IMR-90 (cell line): ENCODE results near the gene LUC7L3. TPM values are rescaled to one million over a fixed set of nuclear protein-coding genes. Genes with fewer than 3 reads are reported as not detected.

Experiments
- ATAC-seq: fragments of 200-7000 bp; cut with Tn5 transposase; 2 replicates; pipeline ENCODE4 v1.9.1; 2020; ENCODE audit warnings: low read depth, mild to moderate bottlenecking, moderate library complexity
- BruUV-seq: library from RNA; stranded (reverse); fragments of 400-500 nt; replicated peaks from 2 replicates; lab custom pipeline; 2021; lab: Mats Ljungman, UMichigan
- CTCF ChIA-PET: fragments of 300-600 bp; formaldehyde crosslinking; extraction: SDS; loops from one replicate; lab custom pipeline; 2021; ENCODE audit warnings: antibody characterized with exemption; lab: Yijun Ruan, JAX
- POLR2A ChIA-PET: fragments of 300-600 bp; sonication (Branson Sonifier 250); formaldehyde crosslinking; loops from one replicate; lab custom pipeline; 2022; ENCODE audit warnings: antibody characterized with exemption; ENCODE audit not compliant: unreplicated experiment; lab: Charles Lee
- DNase-seq: peaks from one replicate; pipeline ENCODE4 v3.0.0; 2013
- H2AFZ ChIP-seq: replicated peaks from 2 replicates; pipeline ENCODE3; 2013; ENCODE audit warnings: low read length, mild to moderate bottlenecking; ENCODE audit not compliant: poor library complexity
- H2AK5ac ChIP-seq: 2 replicates; pipeline ENCODE4 v1.6.1; 2013; ENCODE audit warnings: low read depth, low read length, inconsistent platforms
- H2AK9ac ChIP-seq: replicated peaks from 2 replicates; pipeline ENCODE3; 2013; ENCODE audit warnings: mild to moderate bottlenecking, low read depth, low read length, moderate library complexity; ENCODE audit not compliant: poor library complexity
- H2BK120ac ChIP-seq: 2 replicates; pipeline ENCODE4 v1.6.1; 2013; ENCODE audit warnings: low read depth, low read length, inconsistent platforms
- H2BK15ac ChIP-seq: 3 replicates; pipeline ENCODE4 v1.6.1; 2013; ENCODE audit warnings: low read depth, low read length, inconsistent platforms
- H2BK20ac ChIP-seq: 2 replicates; pipeline ENCODE4 v1.6.1; 2013; ENCODE audit warnings: low read depth, mild to moderate bottlenecking, inconsistent platforms, low read length, moderate library complexity
- H2BK5ac ChIP-seq: 2 replicates; pipeline ENCODE4 v1.6.1; 2013; ENCODE audit warnings: mild to moderate bottlenecking, low read depth, low read length, inconsistent platforms; ENCODE audit not compliant: poor library complexity, severe bottlenecking
- H3K14ac ChIP-seq: replicated peaks from 2 replicates; pipeline ENCODE4 v1.6.1; 2013; ENCODE audit warnings: low read depth, low read length, inconsistent platforms
- H3K18ac ChIP-seq: 2 replicates; pipeline ENCODE4 v1.6.1; 2013; ENCODE audit warnings: low read depth, low read length, control low read depth
- H3K23ac ChIP-seq: 2 replicates; pipeline ENCODE4 v1.6.1; 2013; ENCODE audit warnings: low read depth, low read length, inconsistent platforms
- H3K27ac ChIP-seq: 2 replicates; pipeline ENCODE4 v1.5.1; 2013; ENCODE audit warnings: mild to moderate bottlenecking, control low read depth, low read length; ENCODE audit not compliant: insufficient read depth
- H3K27me3 ChIP-seq: 2 replicates; pipeline ENCODE4 v1.6.1; 2013; ENCODE audit warnings: low read length; ENCODE audit not compliant: control insufficient read depth, insufficient read depth
- H3K36me3 ChIP-seq: 2 replicates; pipeline ENCODE4 v1.6.1; 2013; ENCODE audit warnings: low read length, mixed read lengths; ENCODE audit not compliant: control insufficient read depth, insufficient read depth
- H3K4ac ChIP-seq: 2 replicates; pipeline ENCODE4 v1.6.1; 2013; ENCODE audit warnings: low read depth, low read length, inconsistent platforms
- H3K4me1 ChIP-seq: 2 replicates; pipeline ENCODE4 v1.6.1; 2013; ENCODE audit warnings: low read length, mixed read lengths; ENCODE audit not compliant: control insufficient read depth, insufficient read depth
- H3K4me2 ChIP-seq: 2 replicates; pipeline ENCODE4 v1.6.1; 2013; ENCODE audit warnings: low read depth, mild to moderate bottlenecking, control low read depth, low read length, moderate library complexity
- H3K4me3 ChIP-seq: 2 replicates; pipeline ENCODE4 v1.5.1; 2013; ENCODE audit warnings: low read depth, mild to moderate bottlenecking, control low read depth, low read length, moderate library complexity; ENCODE audit not compliant: insufficient read depth
- H3K56ac ChIP-seq: 2 replicates; pipeline ENCODE4 v1.6.1; 2013; ENCODE audit warnings: low read length, inconsistent platforms; ENCODE audit not compliant: insufficient read depth; ENCODE audit errors: extremely low read depth
- H3K79me1 ChIP-seq, 2 experiments: 2 replicates each; pipeline ENCODE4 v1.6.1; 2013; ENCODE audit warnings: low read length in 2 of 2, inconsistent platforms in 1 of 2, low read depth in 1 of 2
- H3K9ac ChIP-seq: 2 replicates; pipeline ENCODE4 v1.6.1; 2013; ENCODE audit warnings: low read depth, low read length, control low read depth
- H3K9me1 ChIP-seq: 2 replicates; pipeline ENCODE4 v1.6.1; 2013; ENCODE audit warnings: low read length, inconsistent platforms; ENCODE audit not compliant: insufficient read depth
- H3K9me3 ChIP-seq: 2 replicates; pipeline ENCODE4 v1.6.1; 2013; ENCODE audit warnings: low read length; ENCODE audit not compliant: control insufficient read depth, insufficient read depth
- H4K20me1 ChIP-seq: 2 replicates; pipeline ENCODE4 v1.6.1; 2013; ENCODE audit warnings: low read length, inconsistent platforms; ENCODE audit not compliant: insufficient read depth
- H4K5ac ChIP-seq: 2 replicates; pipeline ENCODE4 v1.6.1; 2013; ENCODE audit warnings: mild to moderate bottlenecking, low read depth, low read length, control low read depth
- H4K8ac ChIP-seq, 2 experiments: 2 replicates each; pipeline ENCODE4 v1.6.1; 2013; ENCODE audit warnings: low read depth in 2 of 2, low read length in 2 of 2, control low read depth in 1 of 2, inconsistent platforms in 1 of 2
- H4K91ac ChIP-seq: 2 replicates; pipeline ENCODE4 v1.6.1; 2013; ENCODE audit warnings: low read depth, low read length, inconsistent platforms; ENCODE audit not compliant: insufficient read depth
- BHLHE40 ChIP-seq: fragments of 150-350 bp; IDR thresholded peaks from 2 replicates; pipeline ENCODE4 v1.6.1; 2016; ENCODE audit warnings: mild to moderate bottlenecking, low read depth, low read length
- CHD1 ChIP-seq: IDR thresholded peaks from 2 replicates; pipeline ENCODE4 v1.6.1; 2012; ENCODE audit warnings: low read depth, low read length, improper control_type of control experiment
- FOS ChIP-seq: fragments of 150-350 bp; IDR thresholded peaks from 2 replicates; pipeline ENCODE4 v1.6.1; 2016; ENCODE audit warnings: low read depth, low read length
- MAZ ChIP-seq: IDR thresholded peaks from 2 replicates; pipeline ENCODE4 v1.6.1; 2012; ENCODE audit warnings: low read depth, mild to moderate bottlenecking, low read length, improper control_type of control experiment, moderate library complexity, borderline replicate concordance
- MXI1 ChIP-seq: IDR thresholded peaks from 2 replicates; pipeline ENCODE4 v1.6.1; 2012; ENCODE audit warnings: low read depth, mild to moderate bottlenecking, low read length, moderate library complexity, borderline replicate concordance
- NFE2L2 ChIP-seq: fragments of 150-350 bp; IDR thresholded peaks from 2 replicates; pipeline ENCODE4 v1.6.1; 2016; ENCODE audit warnings: low read depth, mild to moderate bottlenecking, low read length
- POLR2A ChIP-seq: IDR thresholded peaks from 2 replicates; pipeline ENCODE4 v1.6.1; 2012; ENCODE audit warnings: mild to moderate bottlenecking, low read depth, low read length
- RAD21 ChIP-seq: IDR thresholded peaks from 2 replicates; pipeline ENCODE4 v1.6.1; 2012; ENCODE audit warnings: low read length, improper control_type of control experiment
- RCOR1 ChIP-seq: IDR thresholded peaks from 2 replicates; pipeline ENCODE4 v1.6.1; 2012; ENCODE audit warnings: mild to moderate bottlenecking, low read length, improper control_type of control experiment; ENCODE audit not compliant: insufficient replicate concordance
- RFX5 ChIP-seq: IDR thresholded peaks from 2 replicates; pipeline ENCODE4 v1.8.0; 2012; ENCODE audit warnings: low read depth, mild to moderate bottlenecking, low read length, moderate library complexity
- SMC3 ChIP-seq: fragments of 150-350 bp; IDR thresholded peaks from 2 replicates; pipeline ENCODE4 v1.6.1; 2016; ENCODE audit warnings: low read depth, mild to moderate bottlenecking, antibody characterized with exemption, low read length, moderate library complexity
- WGBS, 2 experiments: methylation state at CpG; one replicate each; pipeline versions ENCODE4 v1.1.5 to v1.1.7; 2013; ENCODE audit warnings: missing lambda C conversion rate in 2 of 2; ENCODE audit not compliant: insufficient read length in 1 of 2; ENCODE audit errors: extremely low coverage in 2 of 2; 5-methylcytosine and 5-hydroxymethylcytosine counted together
- dilution Hi-C: fragments of 300-500 bp; cut with HindIII; formaldehyde crosslinking; loops from one replicate; pipeline ENCODE4 v1.14.3; 2018; ENCODE audit warnings: low sequenced_read_pairs; ENCODE audit not compliant: unreplicated experiment
- in situ Hi-C: fragments of 300-500 bp; cut with MboI; formaldehyde crosslinking; loops from 3 replicates; pipeline ENCODE4 v1.14.3; 2019; ENCODE audit warnings: low sequenced_read_pairs, inconsistent platforms, mixed read lengths
- intact Hi-C: fragments of 100-400 bp; cut with micrococcal nuclease; formaldehyde crosslinking; loops from 2 replicates; pipeline ENCODE4 v1.10.0; 2022
- polyA plus RNA-seq, 3 experiments: library from polyadenylated mRNA; depleted of rRNA; stranded (reverse); fragments of >200 nt; gene quantifications; 2 replicates each; pipeline ENCODE4 v1.2.3, GENCODE V29; 2012; ENCODE audit warnings: low replicate concordance in 1 of 3
- total RNA-seq: library from RNA; depleted of rRNA; stranded (reverse); fragments of >200 nt; gene quantifications from 2 replicates; pipeline ENCODE4 v1.2.3, GENCODE V29; 2012
- TF ChIP-seq, protein P1 (sequence below): fragments of 150-350 bp; IDR thresholded peaks from 2 replicates; pipeline ENCODE4 v1.6.1; 2016; ENCODE audit warnings: low read depth, mild to moderate bottlenecking, low read length, moderate library complexity, borderline replicate concordance
- TF ChIP-seq, protein P2 (sequence below): fragments of 150-350 bp; IDR thresholded peaks from 2 replicates; pipeline ENCODE4 v1.6.1; 2017; ENCODE audit warnings: mild to moderate bottlenecking, antibody characterized with exemption, low read length, low read depth
- TF ChIP-seq, protein P3 (sequence below): conservative IDR thresholded peaks from 2 replicates; pipeline ENCODE4 v1.5.1; 2012; ENCODE audit warnings: mild to moderate bottlenecking, low read depth, low read length, improper control_type of control experiment

LUC7L3 gene
- total and polyA plus RNA-seq, 2 of the 4 experiments (the other 2 are of a cell fraction): 17.7 to 44.7 TPM

DNA sequence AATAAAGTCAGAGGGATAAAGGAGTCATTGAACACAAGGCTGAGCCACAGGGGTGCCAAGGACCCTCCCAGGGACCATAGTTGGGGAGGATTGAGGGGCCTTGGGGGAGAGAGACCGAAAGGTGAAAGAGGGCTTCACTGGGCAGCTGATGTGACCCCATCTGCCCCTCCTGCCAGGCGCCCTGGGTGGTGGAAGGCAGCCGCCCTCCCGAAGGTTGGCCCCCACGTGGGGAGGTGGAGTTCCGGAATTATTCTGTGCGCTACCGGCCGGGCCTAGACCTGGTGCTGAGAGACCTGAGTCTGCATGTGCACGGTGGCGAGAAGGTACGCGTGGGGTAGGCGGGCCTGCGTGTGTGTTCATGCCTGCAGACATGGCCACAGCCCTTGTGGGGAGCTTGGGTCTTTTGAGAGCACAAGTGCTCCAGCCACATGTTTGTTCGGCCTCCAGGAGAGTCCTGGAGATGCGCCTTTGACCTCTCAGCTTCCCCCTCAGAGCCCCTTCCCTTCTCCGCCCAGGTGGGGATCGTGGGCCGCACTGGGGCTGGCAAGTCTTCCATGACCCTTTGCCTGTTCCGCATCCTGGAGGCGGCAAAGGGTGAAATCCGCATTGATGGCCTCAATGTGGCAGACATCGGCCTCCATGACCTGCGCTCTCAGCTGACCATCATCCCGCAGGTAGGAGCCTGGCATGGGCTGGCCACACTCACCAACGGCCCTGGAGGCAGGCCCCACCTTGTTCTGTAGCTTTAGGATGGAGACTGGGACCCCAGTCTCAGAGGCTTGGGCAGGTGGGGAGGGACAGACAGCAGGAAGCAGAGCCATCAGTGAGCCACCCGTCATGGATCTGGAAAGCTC is 35.7 kb upstream of the LUC7L3 start:
- in situ Hi-C loops: no loop called here
- H2AFZ ChIP-seq: no peak overlapping the region
- no TSS peak for BruUV-seq
- TF ChIP-seq RCOR1 (no peak), BHLHE40 (no peak), RAD21 (no peak), MAZ (no peak), SMC3 (no peak), POLR2A (no peak), MXI1 (no peak), NFE2L2 (no peak), FOS (no peak), RFX5 (no peak), CHD1 (no peak)
- TF ChIP-seq, protein P1, sequence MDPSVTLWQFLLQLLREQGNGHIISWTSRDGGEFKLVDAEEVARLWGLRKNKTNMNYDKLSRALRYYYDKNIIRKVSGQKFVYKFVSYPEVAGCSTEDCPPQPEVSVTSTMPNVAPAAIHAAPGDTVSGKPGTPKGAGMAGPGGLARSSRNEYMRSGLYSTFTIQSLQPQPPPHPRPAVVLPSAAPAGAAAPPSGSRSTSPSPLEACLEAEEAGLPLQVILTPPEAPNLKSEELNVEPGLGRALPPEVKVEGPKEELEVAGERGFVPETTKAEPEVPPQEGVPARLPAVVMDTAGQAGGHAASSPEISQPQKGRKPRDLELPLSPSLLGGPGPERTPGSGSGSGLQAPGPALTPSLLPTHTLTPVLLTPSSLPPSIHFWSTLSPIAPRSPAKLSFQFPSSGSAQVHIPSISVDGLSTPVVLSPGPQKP: no peak
- TF ChIP-seq, protein P2, sequence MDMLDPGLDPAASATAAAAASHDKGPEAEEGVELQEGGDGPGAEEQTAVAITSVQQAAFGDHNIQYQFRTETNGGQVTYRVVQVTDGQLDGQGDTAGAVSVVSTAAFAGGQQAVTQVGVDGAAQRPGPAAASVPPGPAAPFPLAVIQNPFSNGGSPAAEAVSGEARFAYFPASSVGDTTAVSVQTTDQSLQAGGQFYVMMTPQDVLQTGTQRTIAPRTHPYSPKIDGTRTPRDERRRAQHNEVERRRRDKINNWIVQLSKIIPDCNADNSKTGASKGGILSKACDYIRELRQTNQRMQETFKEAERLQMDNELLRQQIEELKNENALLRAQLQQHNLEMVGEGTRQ: no peak
- TF ChIP-seq, protein P3, sequence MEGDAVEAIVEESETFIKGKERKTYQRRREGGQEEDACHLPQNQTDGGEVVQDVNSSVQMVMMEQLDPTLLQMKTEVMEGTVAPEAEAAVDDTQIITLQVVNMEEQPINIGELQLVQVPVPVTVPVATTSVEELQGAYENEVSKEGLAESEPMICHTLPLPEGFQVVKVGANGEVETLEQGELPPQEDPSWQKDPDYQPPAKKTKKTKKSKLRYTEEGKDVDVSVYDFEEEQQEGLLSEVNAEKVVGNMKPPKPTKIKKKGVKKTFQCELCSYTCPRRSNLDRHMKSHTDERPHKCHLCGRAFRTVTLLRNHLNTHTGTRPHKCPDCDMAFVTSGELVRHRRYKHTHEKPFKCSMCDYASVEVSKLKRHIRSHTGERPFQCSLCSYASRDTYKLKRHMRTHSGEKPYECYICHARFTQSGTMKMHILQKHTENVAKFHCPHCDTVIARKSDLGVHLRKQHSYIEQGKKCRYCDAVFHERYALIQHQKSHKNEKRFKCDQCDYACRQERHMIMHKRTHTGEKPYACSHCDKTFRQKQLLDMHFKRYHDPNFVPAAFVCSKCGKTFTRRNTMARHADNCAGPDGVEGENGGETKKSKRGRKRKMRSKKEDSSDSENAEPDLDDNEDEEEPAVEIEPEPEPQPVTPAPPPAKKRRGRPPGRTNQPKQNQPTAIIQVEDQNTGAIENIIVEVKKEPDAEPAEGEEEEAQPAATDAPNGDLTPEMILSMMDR: no peak

More for the DNA sequence above, 35.7 kb upstream of the LUC7L3 start:
- Histone ChIP-seq H3K18ac (no peak overlapping the region), H3K36me3 (no peaks in the 10 kb centered on the region; the same call in 1 of the 2 replicates), H2BK20ac (no peak overlapping the region), H4K91ac (no peak overlapping the region; the same call in 1 of the 2 replicates), H4K8ac (no peak overlapping the region), H3K56ac (no peak overlapping the region), H3K9me3 (no peaks in the 10 kb centered on the region), H3K4ac (no peak overlapping the region), H2AK5ac (peak overlapping the region; percentile 12; the same call in 1 of the 2 replicates), H3K27ac (no peak overlapping the region), H4K20me1 (no peaks in the 10 kb centered on the region), H3K23ac (no peak overlapping the region), H2BK5ac (no peak overlapping the region), H3K9ac (no peak overlapping the region), H2BK120ac (no peak overlapping the region), H3K14ac (no peak overlapping the region), H4K5ac (no peak overlapping the region), H2BK15ac (no peak overlapping the region), H2AK9ac (no peak overlapping the region), H3K9me1 (peaks cover 20% of the 10 kb centered on the region), H3K4me2 (no peak overlapping the region), H3K4me1 (peaks cover 20% of the 10 kb centered on the region), H3K27me3 (no peaks in the 10 kb centered on the region), H3K4me3 (no peak overlapping the region), H3K79me1 (no peaks in the 10 kb centered on the region)
- dilution Hi-C loops: no loop called here
- DNase-seq: no peak
- ATAC-seq: no peak
- intact Hi-C loops: no loop called here
- CTCF ChIA-PET: interaction anchor here (1.4 kb wide), 1 partner anchor 133 kb away, joined by 4 read pairs; no protein-coding TSS in a partner anchor
- POLR2A ChIA-PET: no interaction called here
- WGBS, 2 experiments: 98% methylated on average over 17 of the region's 28 CpGs; no CpG with 5 or more reads in 1 of the 2 experiments
